ENCODE data around the gene PARD3B.

- TF ChIP-seq CTCF (IDR thresholded peaks at IDR 0.05; ENCODE audit: insufficient read depth, low read length) (no peak), POLR2AphosphoS5 (IDR thresholded peaks at IDR 0.05; ENCODE audit: low read depth) (no peak)
Observed at GRCh38 chr2:204578928-204579598, 33.8 kb downstream of the PARD3B start.
